HEK293 (cell line): ENCODE data around the gene ATP13A2.

Source experiments
- CTCF ChIA-PET: fragments of 350-600 bp; formaldehyde crosslinking; extraction: SDS; loops from one replicate; lab custom pipeline; 2021; ENCODE audit warnings: antibody characterized with exemption; lab: Yijun Ruan, JAX
- POLR2A ChIA-PET: fragments of 300-600 bp; formaldehyde crosslinking; extraction: SDS; loops from one replicate; lab custom pipeline; 2020; ENCODE audit warnings: antibody characterized with exemption, inconsistent platforms; lab: Yijun Ruan, JAX
- H3K27ac ChIP-seq: fragments of 200-500 bp; sonication (Bioruptor generic); 2 replicates; pipeline ENCODE4 v1.5.1; 2014; ENCODE audit warnings: low read depth, low read length, control low read depth, inconsistent platforms; ENCODE audit errors: extremely low read depth
- H3K36me3 ChIP-seq, 2 experiments: fragments of 200-500 bp in 1 of 2; sonication (Bioruptor generic) in 1 of 2; 1 replicate in 1 of 2; 2 replicates in 1 of 2; pipeline ENCODE4 v1.5.1; 2014 to 2017; ENCODE audit warnings: inconsistent platforms in 2 of 2, low read length in 2 of 2; ENCODE audit not compliant: control insufficient read depth in 2 of 2, insufficient read depth in 1 of 2
- H3K4me1 ChIP-seq: fragments of 200-500 bp; sonication (Bioruptor generic); 2 replicates; pipeline ENCODE4 v1.5.1; 2014; ENCODE audit warnings: mild to moderate bottlenecking, low read length, inconsistent platforms; ENCODE audit not compliant: control insufficient read depth, insufficient read depth
- H3K4me3 ChIP-seq: 2 replicates; pipeline ENCODE4 v1.5.1; 2011; ENCODE audit warnings: low read depth, mild to moderate bottlenecking, control low read depth, low read length, moderate library complexity
- H3K9me3 ChIP-seq: fragments of 200-500 bp; sonication (Bioruptor generic); 2 replicates; pipeline ENCODE4 v1.5.1; 2014; ENCODE audit warnings: low read depth, low read length, inconsistent platforms; ENCODE audit not compliant: control insufficient read depth, insufficient read depth
- GLIS1 ChIP-seq: fragments of 450-650 bp; formaldehyde crosslinking; IDR thresholded peaks from 2 replicates; pipeline ENCODE4 v1.5.1; 2016; ENCODE audit warnings: missing biosample characterization, missing genetic modification characterization
- PRDM1 ChIP-seq: fragments of 450-650 bp; formaldehyde crosslinking; IDR thresholded peaks from 2 replicates; pipeline ENCODE4; 2016; ENCODE audit warnings: missing biosample characterization, missing genetic modification characterization
- PRDM4 ChIP-seq: fragments of 450-650 bp; formaldehyde crosslinking; IDR thresholded peaks from 2 replicates; pipeline ENCODE4 v1.5.1; 2017; ENCODE audit warnings: missing biosample characterization, missing genetic modification characterization
- RBAK ChIP-seq: fragments of 450-650 bp; formaldehyde crosslinking; IDR thresholded peaks from 2 replicates; pipeline ENCODE4 v1.5.1; 2016; ENCODE audit warnings: missing biosample characterization, missing genetic modification characterization
- WT1 ChIP-seq: fragments of 450-650 bp; formaldehyde crosslinking; IDR thresholded peaks from 2 replicates; pipeline ENCODE4 v1.5.1; 2016; ENCODE audit warnings: missing biosample characterization, missing genetic modification characterization
- ZBTB20 ChIP-seq: fragments of 450-650 bp; formaldehyde crosslinking; IDR thresholded peaks from 2 replicates; pipeline ENCODE4 v1.5.1; 2016; ENCODE audit warnings: missing biosample characterization, missing genetic modification characterization
- ZNF175 ChIP-seq: fragments of 450-650 bp; formaldehyde crosslinking; IDR thresholded peaks from 2 replicates; pipeline ENCODE4 v1.5.1; 2016; ENCODE audit warnings: missing biosample characterization, missing genetic modification characterization
- ZNF202 ChIP-seq: fragments of 450-650 bp; formaldehyde crosslinking; IDR thresholded peaks from 2 replicates; pipeline ENCODE4 v1.5.1; 2016; ENCODE audit warnings: missing biosample characterization, missing genetic modification characterization, borderline replicate concordance
- ZNF211 ChIP-seq: fragments of 450-650 bp; formaldehyde crosslinking; IDR thresholded peaks from 2 replicates; pipeline ENCODE4 v1.5.1; 2016; ENCODE audit warnings: low read depth, missing biosample characterization, missing genetic modification characterization
- ZNF214 ChIP-seq: fragments of 450-650 bp; formaldehyde crosslinking; IDR thresholded peaks from 2 replicates; pipeline ENCODE4 v1.5.1; 2017; ENCODE audit warnings: missing biosample characterization, mild to moderate bottlenecking, missing genetic modification characterization, borderline replicate concordance
- ZNF23 ChIP-seq: fragments of 450-650 bp; formaldehyde crosslinking; IDR thresholded peaks from 2 replicates; pipeline ENCODE4 v1.5.1; 2016; ENCODE audit warnings: missing biosample characterization, missing genetic modification characterization, borderline replicate concordance
- ZNF311 ChIP-seq: fragments of 450-650 bp; formaldehyde crosslinking; IDR thresholded peaks from 2 replicates; pipeline ENCODE4 v1.5.1; 2017; ENCODE audit warnings: missing biosample characterization, missing genetic modification characterization, borderline replicate concordance
- ZNF391 ChIP-seq: fragments of 450-650 bp; formaldehyde crosslinking; IDR thresholded peaks from 2 replicates; pipeline ENCODE4 v1.5.1; 2016; ENCODE audit warnings: low read depth, missing biosample characterization, missing genetic modification characterization, borderline replicate concordance
- ZNF394 ChIP-seq: fragments of 450-650 bp; formaldehyde crosslinking; IDR thresholded peaks from 2 replicates; pipeline ENCODE4 v1.5.1; 2016; ENCODE audit warnings: missing biosample characterization, missing genetic modification characterization, mild to moderate bottlenecking, moderate library complexity, borderline replicate concordance
- ZNF426 ChIP-seq: fragments of 450-650 bp; formaldehyde crosslinking; IDR thresholded peaks from 2 replicates; pipeline ENCODE4 v1.5.1; 2017; ENCODE audit warnings: missing biosample characterization, missing genetic modification characterization, mild to moderate bottlenecking, inconsistent platforms, moderate library complexity
- ZNF449 ChIP-seq: fragments of 450-650 bp; formaldehyde crosslinking; IDR thresholded peaks from 2 replicates; pipeline ENCODE4 v1.5.1; 2017; ENCODE audit warnings: missing biosample characterization, mild to moderate bottlenecking, missing genetic modification characterization, moderate library complexity
- ZNF585B ChIP-seq: fragments of 450-650 bp; formaldehyde crosslinking; IDR thresholded peaks from 2 replicates; pipeline ENCODE4 v1.5.1; 2016; ENCODE audit warnings: missing biosample characterization, missing genetic modification characterization
- ZNF629 ChIP-seq: fragments of 450-650 bp; formaldehyde crosslinking; IDR thresholded peaks from 2 replicates; pipeline ENCODE4 v1.5.1; 2017; ENCODE audit warnings: missing biosample characterization, missing genetic modification characterization
- ZNF639 ChIP-seq: fragments of 450-650 bp; formaldehyde crosslinking; IDR thresholded peaks from 2 replicates; pipeline ENCODE4 v1.5.1; 2016; ENCODE audit warnings: missing biosample characterization, missing genetic modification characterization
- ZNF677 ChIP-seq: fragments of 450-650 bp; IDR thresholded peaks from 2 replicates; pipeline ENCODE4 v1.5.0; 2018; ENCODE audit warnings: missing biosample characterization, mild to moderate bottlenecking, missing genetic modification characterization, moderate library complexity
- ZNF704 ChIP-seq: fragments of 450-650 bp; formaldehyde crosslinking; IDR thresholded peaks from 2 replicates; pipeline ENCODE4 v1.5.1; 2016; ENCODE audit warnings: missing biosample characterization, missing genetic modification characterization
- ZNF768 ChIP-seq: fragments of 450-650 bp; formaldehyde crosslinking; IDR thresholded peaks from 2 replicates; pipeline ENCODE4 v1.5.1; 2018; ENCODE audit warnings: missing biosample characterization, mild to moderate bottlenecking, missing genetic modification characterization
- ZNF791 ChIP-seq: fragments of 450-650 bp; formaldehyde crosslinking; IDR thresholded peaks from 2 replicates; pipeline ENCODE4 v1.5.1; 2016; ENCODE audit warnings: missing biosample characterization, missing genetic modification characterization
- ZNF837 ChIP-seq: fragments of 450-650 bp; formaldehyde crosslinking; IDR thresholded peaks from 2 replicates; pipeline ENCODE4 v1.5.1; 2016; ENCODE audit warnings: missing biosample characterization, missing genetic modification characterization

Gene ATP13A2

GRCh38 chr1:17002524-17002902, 9.2 kb downstream of the ATP13A2 start (continued):
- TF ChIP-seq ZNF311 (tag by site-specific recombination): no peak
- no peak for TF ChIP-seq PRDM1 (tag by site-specific recombination)
- TF ChIP-seq GLIS1 (tag by site-specific recombination): no peak
- TF ChIP-seq ZNF791: no peak
- TF ChIP-seq ZNF677 (tag by site-specific recombination): no peak
- no peak for TF ChIP-seq ZNF202 (tag by site-specific recombination)
- TF ChIP-seq RBAK (tag by site-specific recombination): no peak
- no peak for TF ChIP-seq ZNF449 (tag by site-specific recombination)
- no peak for TF ChIP-seq ZNF214 (tag by site-specific recombination)

- no peaks in the 10 kb centered on the region for H3K9me3 ChIP-seq
- no peak overlapping the region for H3K4me3 ChIP-seq
- TF ChIP-seq WT1 (no peak), ZNF768 (tag by site-specific recombination) (peak; percentile 78; the same call in 1 of the 2 replicates)
- H3K36me3 ChIP-seq: peaks cover 6 to 74% of the 10 kb centered on the region in 2 experiments; a peak in 2 of 3 replicates
- POLR2A ChIA-PET: interaction anchor here (1.0 to 1.5 kb wide), 3 partner anchors 9 to 97 kb away, joined by 4 to 5 read pairs (median 4); no protein-coding TSS in a partner anchor
- H3K4me1 ChIP-seq: no peaks in the 10 kb centered on the region
- H3K27ac ChIP-seq: no peak overlapping the region
- CTCF ChIA-PET: interaction anchor here (0.8 to 1.5 kb wide), 2 partner anchors 15 to 50 kb away, joined by 3 to 5 read pairs; no protein-coding TSS in a partner anchor
These were observed 9.8 kb downstream of the ATP13A2 start for GRCh38 chr1:17001760-17002523.

- H3K36me3 ChIP-seq: peaks cover 6 to 83% of the 10 kb centered on the region in 2 experiments; a peak in 2 of 3 replicates
- ChIA-PET POLR2A (interaction anchor here (0.7 to 1.2 kb wide), 5 partner anchors 9 to 46 kb away, joined by 3 read pairs; no protein-coding TSS in a partner anchor), CTCF (interaction anchor here (0.7 kb wide), 1 partner anchor 9 kb away, joined by 3 read pairs; no protein-coding TSS in a partner anchor)
- no peaks in the 10 kb centered on the region for H3K9me3 ChIP-seq
- no peak overlapping the region for H3K4me3 ChIP-seq
- TF ChIP-seq ZNF704 (tag by site-specific recombination) (no peak), ZBTB20 (no peak), ZNF211 (no peak), ZNF585B (no peak), ZNF629 (tag by site-specific recombination) (no peak), ZNF394 (tag by site-specific recombination) (no peak)
- TF ChIP-seq, all 188 proteins: peak for 0
- Histone ChIP-seq H3K27ac (no peak overlapping the region), H3K4me1 (no peaks in the 10 kb centered on the region)
These were observed 11.9 kb downstream of the ATP13A2 start for GRCh38 chr1:16999863-17000262.

GRCh38 chr1:16998589-16998988, 13.1 kb downstream of the ATP13A2 start:
- CTCF ChIA-PET: interaction anchor here (1.1 kb wide), 1 partner anchor 47 kb away, joined by 4 read pairs; no protein-coding TSS in a partner anchor
- Histone ChIP-seq H3K4me1 (no peaks in the 10 kb centered on the region), H3K9me3 (no peaks in the 10 kb centered on the region), H3K27ac (no peak overlapping the region), H3K4me3 (no peak overlapping the region), H3K36me3 (peaks cover 3 to 73% of the 10 kb centered on the region in 2 experiments; a peak in 2 of 3 replicates)
- POLR2A ChIA-PET: no interaction called here
- no peak for TF ChIP-seq ZNF391 (tag by site-specific recombination)
- no peak for TF ChIP-seq PRDM4 (tag by site-specific recombination)
- no peak for TF ChIP-seq ZNF23
- TF ChIP-seq ZNF837 (tag by site-specific recombination): no peak
- no peak for TF ChIP-seq ZNF175
- TF ChIP-seq ZNF639 (tag by site-specific recombination): no peak
- TF ChIP-seq ZNF426 (tag by site-specific recombination): no peak
